Activated CD4-positive, alpha-beta T cell treated with anti-CD3 and anti-CD28 coated beads, Interleukin-2, Interleukin-4, amounts not matched to agents 100 ng/mL and 50 ng/mL, durations not matched to agents 16 hours and 8 hours (primary cell): ENCODE measurements around the gene NRF1.

Experiments
- DNase-seq: peaks from one replicate; pipeline ENCODE4 v3.0.0-alpha.2; 2020; ENCODE audit warnings: low spot score

Gene NRF1

DNA sequence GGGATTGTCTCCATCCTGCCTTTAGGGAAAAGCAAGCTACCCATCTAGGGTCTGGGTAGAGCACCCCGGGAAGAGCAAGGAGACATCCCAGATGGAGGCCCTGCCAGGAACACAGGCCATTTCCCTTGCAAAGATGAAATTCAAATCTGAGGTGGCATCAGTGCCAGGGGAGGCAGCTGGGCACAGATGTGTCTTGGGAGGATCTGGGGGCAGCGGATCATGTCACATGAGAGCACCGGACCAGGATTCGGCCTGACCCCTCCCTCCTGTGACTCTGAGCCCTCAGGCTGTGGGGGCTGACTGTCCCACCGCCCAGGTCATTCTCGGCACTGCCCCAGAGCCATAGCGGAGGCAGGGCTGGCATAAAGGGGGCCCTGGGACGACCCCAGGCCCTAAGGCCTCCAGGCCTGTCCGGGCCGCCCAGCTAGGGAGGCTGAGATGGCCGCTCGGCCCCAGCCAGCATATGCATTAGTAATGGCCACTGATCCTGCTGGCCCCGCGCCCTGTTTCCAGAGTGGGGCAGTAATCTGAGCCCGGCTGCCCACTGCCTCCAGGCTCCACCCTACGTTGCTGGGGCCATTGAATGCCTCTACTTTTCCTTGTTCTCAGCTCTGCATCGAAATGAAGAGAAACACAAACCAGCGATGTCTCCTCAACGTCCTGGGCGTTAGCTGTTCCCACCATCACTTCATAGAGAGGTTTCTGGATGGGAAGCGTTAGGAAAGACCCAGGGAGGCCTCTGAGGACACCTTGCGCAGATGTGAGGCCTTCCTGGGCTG is 192.8 kb downstream of the NRF1 start:
- DNase-seq, result no peak

DNA sequence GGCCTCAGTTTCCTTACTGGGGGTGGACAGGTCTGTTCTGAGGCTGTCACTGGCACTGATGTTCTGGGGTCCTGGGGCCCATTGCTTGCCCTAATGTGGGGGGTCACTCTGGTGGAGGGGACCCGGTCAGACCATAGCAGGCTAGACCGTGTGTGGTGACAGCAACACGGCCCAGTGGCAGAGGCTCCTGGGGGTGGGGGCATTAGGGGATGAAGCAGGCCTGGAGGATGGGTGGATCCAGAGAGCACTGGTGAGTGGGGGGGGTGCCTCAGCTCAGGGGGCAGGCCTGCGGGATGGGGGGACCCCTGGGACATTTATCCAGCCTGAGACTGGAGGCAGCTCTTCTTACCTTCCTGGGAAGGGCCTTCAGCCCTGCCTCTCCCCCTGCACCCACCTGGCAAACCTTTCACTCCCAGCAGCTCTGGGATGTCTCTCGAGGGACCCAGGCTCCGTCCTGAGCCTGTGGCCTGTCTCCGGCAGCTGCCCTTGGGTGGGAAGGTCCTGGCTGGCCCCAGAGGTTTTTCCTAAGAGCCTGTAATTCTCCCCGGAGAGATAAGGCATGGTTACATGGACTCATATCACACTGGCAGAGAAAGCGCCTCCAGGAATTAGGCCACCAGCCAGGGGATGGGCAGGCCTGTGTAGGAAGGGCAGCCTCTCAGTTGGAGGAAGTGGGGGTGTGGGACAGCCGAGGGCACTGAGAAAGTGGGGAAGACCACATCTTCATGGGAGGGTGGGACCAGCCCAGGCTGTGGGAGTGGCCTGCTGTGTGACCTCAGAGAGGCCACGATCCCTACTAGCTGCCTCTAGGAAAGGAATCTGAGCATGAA is 193.6 kb downstream of the NRF1 start:
- no peak for DNase-seq
